Smooth muscle cell (in vitro differentiated cells): ENCODE measurements around the gene GREM2. TPM values are rescaled to one million over a fixed set of nuclear protein-coding genes. Genes with fewer than 3 reads are reported as not detected.

Source experiments
- DNase-seq: peaks from one replicate; lab custom pipeline; 2025; ENCODE audit not compliant: unreplicated experiment; lab: John Stamatoyannopoulos, UW
- H2AFZ ChIP-seq: fragments of 200-600 bp; sonication (generic); 2 replicates; pipeline ENCODE4 v1.6.0; 2016; ENCODE audit warnings: antibody characterized with exemption, low read depth, mild to moderate bottlenecking
- H3F3A ChIP-seq: fragments of 200-600 bp; sonication (generic); 2 replicates; pipeline ENCODE4 v1.6.0; 2017; ENCODE audit warnings: antibody characterized with exemption, low read depth
- H3K27ac ChIP-seq: fragments of 200-600 bp; sonication (generic); 2 replicates; pipeline ENCODE4 v1.5.1; 2016; ENCODE audit warnings: low read depth, mild to moderate bottlenecking
- H3K27me3 ChIP-seq: fragments of 200-600 bp; sonication (generic); 2 replicates; pipeline ENCODE4 v1.6.1; 2016; ENCODE audit warnings: low read depth, mild to moderate bottlenecking
- H3K36me3 ChIP-seq: fragments of 200-600 bp; sonication (generic); 2 replicates; pipeline ENCODE4 v1.5.1; 2016; ENCODE audit warnings: low read depth
- H3K4me1 ChIP-seq: fragments of 200-600 bp; sonication (generic); 2 replicates; pipeline ENCODE4 v1.5.1; 2016; ENCODE audit warnings: low read depth
- H3K4me2 ChIP-seq: fragments of 200-600 bp; sonication (generic); 2 replicates; pipeline ENCODE4 v1.6.0; 2016; ENCODE audit warnings: mild to moderate bottlenecking
- H3K4me3 ChIP-seq: fragments of 200-600 bp; sonication (generic); 2 replicates; pipeline ENCODE4 v1.5.1; 2016; ENCODE audit warnings: mild to moderate bottlenecking
- H3K79me2 ChIP-seq: fragments of 200-600 bp; sonication (generic); 2 replicates; pipeline ENCODE4 v1.6.0; 2016; ENCODE audit warnings: low read depth, mild to moderate bottlenecking
- H3K9ac ChIP-seq: fragments of 200-600 bp; sonication (generic); 2 replicates; pipeline ENCODE4 v1.6.0; 2016; ENCODE audit warnings: low read depth
- H3K9me3 ChIP-seq: fragments of 200-600 bp; sonication (generic); replicated peaks from 2 replicates; pipeline ENCODE4 v1.5.1; 2016; ENCODE audit warnings: low read depth
- H4K20me1 ChIP-seq: fragments of 200-600 bp; sonication (generic); 2 replicates; pipeline ENCODE4 v1.6.0; 2016; ENCODE audit warnings: low read depth
- CTCF ChIP-seq: fragments of 200-600 bp; sonication (generic); IDR thresholded peaks from 2 replicates; pipeline ENCODE4 v1.5.1; 2017; ENCODE audit warnings: borderline replicate concordance, mild to moderate bottlenecking, antibody characterized with exemption; ENCODE audit not compliant: insufficient read depth, poor library complexity, severe bottlenecking
- WGBS: methylation state at CpG from one replicate; pipeline ENCODE4 v1.1.7; 2016; ENCODE audit warnings: low lambda C conversion rate; 5-methylcytosine and 5-hydroxymethylcytosine counted together
- polyA plus RNA-seq: library from polyadenylated mRNA; unstranded; fragments of >200 nt; fragmentation: Nextera tagmentation; extraction: Ambion mirVana; gene quantifications from 2 replicates; pipeline ENCODE4 v1.2.1, GENCODE V29; 2016
- total RNA-seq: library from RNA; depleted of rRNA; stranded (reverse); fragments of >200 nt; gene quantifications from 2 replicates; pipeline ENCODE4 v1.2.3, GENCODE V29; 2014

Gene GREM2
- total and polyA plus RNA-seq, 2 experiments from 2014 or later, result 8.0 to 15.1 TPM

- WGBS, result 53% methylated on average over 7 of the region's 7 CpGs
- Histone ChIP-seq H3F3A (peaks cover 2% of the 10 kb centered on the region), H2AFZ (no peak overlapping the region), H3K9ac (no peak overlapping the region), H3K4me2 (no peak overlapping the region), H3K27ac (no peak overlapping the region), H3K27me3 (no peaks in the 10 kb centered on the region), H3K4me3 (no peak overlapping the region), H3K9me3 (no peaks in the 10 kb centered on the region), H3K79me2 (no peaks in the 10 kb centered on the region), H3K4me1 (no peaks in the 10 kb centered on the region), H4K20me1 (no peaks in the 10 kb centered on the region), H3K36me3 (no peaks in the 10 kb centered on the region)
- no peak for DNase-seq
- no peak for TF ChIP-seq CTCF
Measured at GRCh38 chr1:240526312-240526711, 85.6 kb downstream of the GREM2 start.

GRCh38 chr1:240524356-240525069, 87.4 kb downstream of the GREM2 start:
- H3K79me2 ChIP-seq, result no peaks in the 10 kb centered on the region
- TF ChIP-seq CTCF, result no peak
- no peak for DNase-seq
- H3K9ac ChIP-seq, result no peak overlapping the region
- H2AFZ ChIP-seq, result no peak overlapping the region
- H3K9me3 ChIP-seq, result no peaks in the 10 kb centered on the region
- 78% methylated on average over 4 of the region's 4 CpGs for WGBS
- no peaks in the 10 kb centered on the region for H3K4me1 ChIP-seq
- H3K27me3 ChIP-seq, result no peaks in the 10 kb centered on the region
- peaks cover 2% of the 10 kb centered on the region for H3F3A ChIP-seq
- no peak overlapping the region for H3K4me2 ChIP-seq
- H3K4me3 ChIP-seq, result no peak overlapping the region
- H3K36me3 ChIP-seq, result no peaks in the 10 kb centered on the region
- no peaks in the 10 kb centered on the region for H4K20me1 ChIP-seq
- H3K27ac ChIP-seq, result no peak overlapping the region

- Histone ChIP-seq H3K27ac (no peak overlapping the region), H3K36me3 (no peaks in the 10 kb centered on the region), H3K4me3 (no peak overlapping the region), H3K9ac (no peak overlapping the region), H3K4me2 (no peak overlapping the region), H3K9me3 (no peaks in the 10 kb centered on the region), H4K20me1 (no peaks in the 10 kb centered on the region), H3K27me3 (no peaks in the 10 kb centered on the region), H3K4me1 (no peaks in the 10 kb centered on the region), H3K79me2 (no peaks in the 10 kb centered on the region), H3F3A (peaks cover 2% of the 10 kb centered on the region), H2AFZ (no peak overlapping the region)
- no peak for DNase-seq
- 92% methylated on average over 6 of the region's 6 CpGs for WGBS
- no peak for TF ChIP-seq CTCF
Measured at GRCh38 chr1:240522122-240522822, 89.7 kb downstream of the GREM2 start.
